ENCODE measurements around the gene NAIF1.
"Not testable (repeated sequence)": the region's sequence is repeated elsewhere in the genome, so short reads cannot be mapped to it uniquely, and the experiment has no call there.

NAIF1 gene

DNA sequence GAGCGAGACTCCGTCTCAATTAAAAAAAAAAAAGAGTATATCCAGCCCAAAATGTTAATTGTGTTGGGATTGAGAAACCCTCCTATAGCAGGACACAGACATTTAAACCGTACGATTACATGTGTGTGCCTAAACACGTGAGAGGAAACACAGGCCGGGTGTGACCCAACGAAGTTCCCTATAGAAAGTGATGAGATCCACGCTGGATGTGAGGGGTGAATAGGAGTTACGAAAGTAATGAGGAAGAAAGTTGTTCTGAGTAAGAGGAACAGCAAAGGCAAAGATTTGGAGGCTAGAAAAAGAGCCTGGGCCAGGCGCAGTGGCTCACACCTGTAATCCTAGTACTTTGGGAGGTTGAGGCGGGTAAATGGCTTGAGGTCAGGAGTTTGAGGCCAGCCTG is 13.6 kb downstream of the NAIF1 start:
- Histone ChIP-seq H3K4me3 (no peak overlapping the region), H3K9ac (peak overlapping the region in 7 of 11 experiments; percentile 16 to 74 (median 59); a peak in 12 of 22 replicates), H3K9me3 (replicated peaks in 1 of 11) (no peaks in the 10 kb centered on the region), H3K4me2 (peak overlapping the region in 7 of 11 experiments; percentile 30 to 93 (median 78); a peak in 15 of 22 replicates), H3K4me1 (peaks cover 25 to 77% (median 59%) of the 10 kb centered on the region in 10 experiments), H3K27ac (peak overlapping the region in 8 of 11 experiments; percentile 30 to 85 (median 72); a peak in 16 of 22 replicates), H3K27me3 (no peaks in the 10 kb centered on the region), H3K36me3 (no peaks in the 10 kb centered on the region), H4K20me1 (no peaks in the 10 kb centered on the region)
- TF ChIP-seq Cebpa-rat (IDR thresholded peaks at IDR 0.05): 0 out of 22 replicates have a peak, but pooled peaks of 1 of the 11 experiments have one; percentile 33

DNA sequence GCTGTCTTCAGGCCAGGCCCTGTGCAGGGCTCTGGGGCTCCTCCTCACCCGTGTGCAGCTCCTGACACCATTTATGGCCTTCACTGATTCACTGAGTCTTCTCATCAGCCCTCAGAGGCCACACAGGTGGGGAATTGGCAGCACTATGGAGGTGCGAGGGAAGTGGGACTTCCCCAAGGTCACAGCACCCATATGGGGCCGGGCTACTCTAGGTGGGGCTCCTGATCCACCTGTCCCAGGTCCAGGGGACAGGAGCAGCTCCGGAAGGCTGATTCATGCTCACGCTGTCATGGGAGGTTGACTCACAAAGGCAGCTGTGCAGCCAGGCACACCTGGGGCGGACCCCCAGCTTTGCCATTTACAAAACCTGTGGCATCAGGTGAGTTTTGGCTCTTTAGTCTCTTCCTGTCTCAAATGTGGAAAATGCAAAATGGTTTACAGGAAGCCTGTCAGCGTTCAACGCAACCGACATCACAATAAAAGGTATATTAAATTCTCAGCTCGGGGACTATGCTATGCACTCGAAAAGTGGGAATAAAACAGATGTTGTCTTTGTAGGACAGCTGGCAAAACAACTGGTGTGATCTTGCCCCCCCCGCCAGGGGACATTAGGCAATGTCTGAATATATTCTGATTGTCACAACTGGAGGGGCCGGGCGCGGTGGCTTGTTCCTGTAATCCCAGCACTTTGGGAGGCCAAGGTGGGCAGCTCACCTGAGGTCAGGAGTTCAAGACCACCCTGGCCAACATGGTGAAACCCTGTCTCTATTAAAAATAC is 15.0 kb downstream of the NAIF1 start:
- Histone ChIP-seq H3K36me3 (no peaks in the 10 kb centered on the region), H3K27ac (peak overlapping the region in 1 of 11 experiments; percentile 18; a peak in 1 of 22 replicates), H3K9me3 (replicated peaks in 1 of 11) (no peaks in the 10 kb centered on the region), H3K27me3 (no peaks in the 10 kb centered on the region), H3K4me2 (peak overlapping the region in 4 of 11 experiments; percentile 73 to 93 (median 86); a peak in 3 of 22 replicates), H3K4me3 (no peak overlapping the region), H3K4me1 (peaks cover 25 to 73% (median 47%) of the 10 kb centered on the region in 10 experiments), H3K9ac (no peak overlapping the region), H4K20me1 (no peaks in the 10 kb centered on the region)
- TF ChIP-seq Cebpa-rat (IDR thresholded peaks at IDR 0.05): no peak

DNA sequence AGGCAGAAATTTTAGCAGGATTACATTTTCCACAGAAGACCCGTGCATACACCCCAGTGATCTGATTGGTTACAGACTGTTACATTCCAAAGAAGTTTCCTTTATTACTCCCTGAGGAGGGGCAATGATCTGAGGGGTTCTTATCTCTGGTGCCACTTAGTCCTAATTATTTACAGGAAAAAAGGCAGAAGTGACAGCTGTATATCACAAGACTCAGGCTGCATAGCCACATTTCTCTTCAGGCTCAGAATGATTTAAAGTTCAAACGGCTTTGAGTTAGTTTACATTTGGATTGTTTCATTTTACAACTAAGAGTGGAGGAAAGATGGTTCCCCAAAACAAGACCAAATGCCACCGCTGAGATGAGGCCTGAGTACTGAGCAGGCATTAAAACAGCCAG is 17.3 kb downstream of the NAIF1 start:
- no peaks in the 10 kb centered on the region for H3K36me3 ChIP-seq
- H3K9me3 ChIP-seq (replicated peaks in 1 of 11): no peaks in the 10 kb centered on the region
- peak overlapping the region in 2 of 11 experiments; percentile 18 to 40; a peak in 3 of 22 replicates for H3K4me2 ChIP-seq
- no peaks in the 10 kb centered on the region for H4K20me1 ChIP-seq
- no peak overlapping the region for H3K9ac ChIP-seq
- H3K4me1 ChIP-seq: peaks cover 7 to 50% (median 24%) of the 10 kb centered on the region in 10 experiments; a peak in 17 of 20 replicates
- H3K4me3 ChIP-seq: no peak overlapping the region
- H3K27me3 ChIP-seq: no peaks in the 10 kb centered on the region
- TF ChIP-seq Cebpa-rat (IDR thresholded peaks at IDR 0.05): no peak
- no peak overlapping the region; a peak in 1 of 22 replicates for H3K27ac ChIP-seq

DNA sequence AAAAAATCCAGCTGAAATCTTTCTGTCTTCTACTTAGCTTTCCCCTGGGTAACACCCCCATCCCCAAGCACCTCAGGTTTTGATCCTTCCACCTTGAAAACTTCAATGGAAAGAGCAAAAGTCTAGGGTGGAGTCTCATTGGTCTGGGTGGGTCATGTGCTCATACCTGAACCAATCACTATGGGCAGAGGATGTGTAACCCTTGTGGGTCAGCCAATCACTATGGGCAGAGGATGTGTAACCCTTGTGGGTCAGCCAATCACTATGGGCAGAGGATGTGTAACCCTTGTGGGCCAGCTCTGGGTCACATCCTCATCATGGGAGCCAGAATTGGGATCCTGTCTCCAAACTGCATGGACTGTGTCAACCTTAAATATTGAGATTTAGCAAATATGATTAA is 18.5 kb downstream of the NAIF1 start:
- no peak overlapping the region for H3K4me2 ChIP-seq
- no peaks in the 10 kb centered on the region for H3K36me3 ChIP-seq
- no peak overlapping the region for H3K27ac ChIP-seq
- no peak overlapping the region for H3K9ac ChIP-seq
- TF ChIP-seq Cebpa-rat (IDR thresholded peaks at IDR 0.05): no peak
- no peaks in the 10 kb centered on the region for H3K9me3 ChIP-seq (replicated peaks in 1 of 11)
- H3K4me1 ChIP-seq: peaks cover 0 to 38% (median 13%) of the 10 kb centered on the region in 10 experiments; a peak in 16 of 20 replicates
- H3K4me3 ChIP-seq: no peak overlapping the region
- H3K27me3 ChIP-seq: no peaks in the 10 kb centered on the region
- no peaks in the 10 kb centered on the region for H4K20me1 ChIP-seq

DNA sequence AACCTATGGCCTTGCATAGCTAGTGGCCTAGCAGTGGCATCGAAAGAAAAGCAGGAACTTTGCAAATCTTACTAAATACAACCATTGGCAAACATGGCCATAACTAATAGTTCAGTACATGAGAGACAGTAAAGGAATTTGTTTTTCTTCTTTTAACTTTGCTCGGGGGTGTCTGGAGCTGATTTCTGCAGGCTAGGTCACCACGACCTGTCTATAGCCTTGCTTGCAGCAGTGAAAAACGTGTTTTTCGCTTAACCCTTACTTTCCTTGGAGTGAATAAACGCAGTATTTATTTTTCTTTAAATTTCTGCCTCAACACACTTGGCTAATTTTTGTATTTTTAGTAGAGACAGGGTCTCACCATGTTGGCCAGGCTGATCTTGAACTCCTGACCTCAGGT is 19.9 kb downstream of the NAIF1 start:
- TF ChIP-seq Cebpa-rat (IDR thresholded peaks at IDR 0.05): no peak
- H3K4me2 ChIP-seq: no peak overlapping the region

DNA sequence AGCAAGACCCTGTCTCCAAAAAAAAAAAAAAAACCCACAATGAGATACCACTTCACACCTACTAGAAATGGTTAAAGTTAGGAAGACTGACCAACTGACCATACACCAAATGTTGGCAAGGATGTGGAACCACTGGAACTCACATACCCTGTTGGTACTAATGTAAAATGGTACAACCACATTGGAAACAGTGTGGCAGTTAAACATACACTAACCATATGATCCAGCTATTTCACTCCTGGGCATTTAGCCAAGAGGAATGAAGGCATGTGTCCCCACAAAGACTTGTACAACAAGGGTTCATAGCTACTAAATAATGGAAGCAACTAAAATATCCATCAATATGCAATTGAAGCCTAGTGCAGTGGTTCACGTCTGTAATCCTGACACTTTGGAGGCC is 21.3 kb downstream of the NAIF1 start:
- H3K4me3 ChIP-seq: no peak overlapping the region
- TF ChIP-seq Cebpa-rat (IDR thresholded peaks at IDR 0.05): no peak
- no peaks in the 10 kb centered on the region for H3K27me3 ChIP-seq
- H3K27ac ChIP-seq: no peak overlapping the region
- no peak overlapping the region for H3K4me2 ChIP-seq
- H3K4me1 ChIP-seq: peaks cover 0 to 18% (median 14%) of the 10 kb centered on the region in 10 experiments; a peak in 16 of 20 replicates
- H3K36me3 ChIP-seq: no peaks in the 10 kb centered on the region
- no peaks in the 10 kb centered on the region for H3K9me3 ChIP-seq (replicated peaks in 1 of 11)
- H4K20me1 ChIP-seq: no peaks in the 10 kb centered on the region
- H3K9ac ChIP-seq: no peak overlapping the region

More for the DNA sequence above, 19.9 kb downstream of the NAIF1 start:
- no peaks in the 10 kb centered on the region for H3K9me3 ChIP-seq (replicated peaks in 1 of 11)
- no peak overlapping the region for H3K27ac ChIP-seq
- H4K20me1 ChIP-seq: no peaks in the 10 kb centered on the region
- no peak overlapping the region for H3K9ac ChIP-seq
- H3K4me1 ChIP-seq: peaks cover 3 to 24% (median 5%) of the 10 kb centered on the region in 10 experiments; a peak in 16 of 20 replicates
- H3K27me3 ChIP-seq: no peaks in the 10 kb centered on the region
- H3K36me3 ChIP-seq: no peaks in the 10 kb centered on the region
- H3K4me3 ChIP-seq: no peak overlapping the region

DNA sequence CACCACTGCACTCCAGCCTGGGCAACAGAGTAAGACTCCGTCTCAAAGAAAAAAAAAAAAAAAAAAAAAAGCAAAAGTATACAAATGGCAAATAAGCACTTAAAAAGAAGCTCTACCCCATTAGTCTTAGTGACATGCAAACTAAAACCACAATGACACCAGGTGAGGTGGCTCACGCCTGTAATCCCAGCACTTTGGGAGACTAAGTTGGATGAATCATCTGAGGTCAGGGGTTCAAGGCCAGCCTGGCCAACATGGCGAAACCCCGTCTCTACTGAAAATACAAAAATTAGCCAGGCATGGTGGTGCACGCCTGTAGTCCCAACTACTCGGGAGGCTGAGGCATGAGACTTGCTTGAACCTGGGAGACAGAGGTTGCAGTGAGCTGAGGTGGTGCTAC is 21.7 kb downstream of the NAIF1 start:
- not testable (repeated sequence) for H3K27me3 ChIP-seq; H3K9me3 ChIP-seq (replicated peaks in 1 of 11); H3K4me2 ChIP-seq; H3K4me3 ChIP-seq; H3K9ac ChIP-seq; H4K20me1 ChIP-seq; H3K27ac ChIP-seq; H3K36me3 ChIP-seq
- H3K4me1 ChIP-seq: peaks cover 0 to 18% (median 12%) of the 10 kb centered on the region in 10 experiments; a peak in 16 of 20 replicates

DNA sequence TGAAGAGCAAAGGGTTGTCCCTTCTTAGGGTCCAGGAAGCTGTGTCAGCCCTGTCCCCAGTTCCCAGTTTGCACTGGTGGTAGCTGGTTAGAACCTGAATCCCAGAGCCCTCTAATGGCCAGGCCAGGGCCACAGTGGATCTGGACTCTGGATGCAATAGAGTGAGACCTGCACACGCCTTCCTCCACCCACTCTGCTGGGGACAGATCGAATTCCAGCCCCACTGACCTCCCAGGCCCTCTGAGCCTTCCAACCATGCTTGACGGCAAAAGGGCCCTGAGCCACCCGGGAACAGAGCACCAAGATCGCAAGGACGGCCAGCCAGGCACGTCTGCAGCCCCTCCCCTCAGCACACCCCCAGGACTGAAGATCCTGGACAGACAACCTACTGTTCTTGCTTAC is 23.7 kb downstream of the NAIF1 start:
- Histone ChIP-seq H3K27ac (no peak overlapping the region; a peak in 1 of 22 replicates), H3K4me2 (no peak overlapping the region), H3K9ac (no peak overlapping the region), H4K20me1 (no peaks in the 10 kb centered on the region), H3K4me1 (peaks cover 0 to 18% (median 11%) of the 10 kb centered on the region in 10 experiments; a peak in 14 of 20 replicates), H3K27me3 (no peaks in the 10 kb centered on the region), H3K36me3 (no peaks in the 10 kb centered on the region), H3K9me3 (replicated peaks in 1 of 11) (no peaks in the 10 kb centered on the region), H3K4me3 (no peak overlapping the region)
- TF ChIP-seq Cebpa-rat (IDR thresholded peaks at IDR 0.05): no peak

DNA sequence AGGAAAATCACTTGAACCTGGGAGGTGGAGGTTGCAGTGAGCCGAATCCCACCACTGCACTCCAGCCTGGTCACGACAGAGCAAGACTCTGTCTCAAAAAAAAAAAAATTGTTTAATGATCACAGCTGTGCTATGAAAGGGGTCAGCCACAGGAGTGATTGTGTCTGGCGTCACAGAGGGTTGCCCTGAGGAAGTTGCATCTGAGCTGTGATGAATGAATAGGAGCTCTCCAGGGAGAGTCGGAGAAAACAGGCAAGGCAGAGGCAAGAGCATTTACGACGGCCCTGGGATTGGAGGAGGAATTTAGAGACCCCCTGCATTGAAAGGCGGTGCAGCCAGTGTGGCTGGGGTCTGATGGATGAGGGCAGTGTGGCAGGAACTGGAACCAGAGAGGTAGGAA is 25.1 kb downstream of the NAIF1 start:
- Histone ChIP-seq H3K4me3 (no peak overlapping the region), H3K36me3 (no peaks in the 10 kb centered on the region), H3K9ac (no peak overlapping the region), H3K4me1 (peaks cover 0 to 18% (median 11%) of the 10 kb centered on the region in 10 experiments; a peak in 14 of 20 replicates), H3K27ac (no peak overlapping the region), H4K20me1 (no peaks in the 10 kb centered on the region), H3K27me3 (no peaks in the 10 kb centered on the region), H3K9me3 (replicated peaks in 1 of 11) (no peaks in the 10 kb centered on the region), H3K4me2 (peak overlapping the region in 9 of 11 experiments; percentile 6 to 59 (median 53); a peak in 13 of 22 replicates)
- no peak for TF ChIP-seq Cebpa-rat (IDR thresholded peaks at IDR 0.05)

DNA sequence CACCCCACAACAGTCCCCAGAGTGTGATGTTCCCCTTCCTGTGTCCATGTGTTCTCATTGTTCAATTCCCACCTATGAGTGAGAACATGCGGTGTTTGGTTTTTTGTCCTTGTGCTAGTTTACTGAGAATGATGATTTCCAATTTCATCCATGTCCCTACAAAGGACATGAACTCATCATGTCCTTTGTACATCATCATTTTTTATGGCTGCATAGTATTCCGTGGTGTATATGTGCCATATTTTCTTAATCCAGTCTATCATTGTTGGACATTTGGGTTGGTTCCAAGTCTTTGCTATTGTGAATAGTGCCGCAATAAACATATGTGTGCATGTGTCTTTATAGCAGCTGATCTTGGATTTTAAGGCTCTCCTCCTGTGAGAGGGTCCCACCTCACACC is 26.3 kb downstream of the NAIF1 start:
- H3K4me2 ChIP-seq; H3K36me3 ChIP-seq; H3K27ac ChIP-seq; H4K20me1 ChIP-seq; H3K9ac ChIP-seq; H3K9me3 ChIP-seq (replicated peaks in 1 of 11); H3K4me3 ChIP-seq; H3K27me3 ChIP-seq: not testable (repeated sequence)
- H3K4me1 ChIP-seq: peaks cover 0 to 18% (median 11%) of the 10 kb centered on the region in 10 experiments; a peak in 14 of 20 replicates

DNA sequence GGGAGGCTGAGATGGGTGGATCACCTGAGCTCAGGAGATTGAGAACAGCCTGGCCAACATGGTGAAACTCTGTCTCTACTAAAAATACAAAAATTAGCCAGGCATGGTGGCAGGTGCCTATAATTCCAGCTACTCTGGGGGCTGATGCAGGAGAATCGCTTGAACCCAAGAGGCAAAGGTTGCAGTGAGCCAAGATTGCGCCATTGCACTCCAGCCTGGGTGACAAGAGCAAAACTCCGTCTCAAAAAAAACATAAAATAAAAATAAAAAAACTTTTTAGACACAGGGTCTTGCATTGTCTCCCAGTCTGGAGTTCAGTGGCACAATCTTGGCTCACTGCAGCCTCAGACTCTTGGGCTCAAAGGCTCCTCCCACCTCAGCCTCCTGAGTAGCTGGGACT is 30.6 kb downstream of the NAIF1 start:
- not testable (repeated sequence) for H3K27me3 ChIP-seq; H4K20me1 ChIP-seq; H3K27ac ChIP-seq; H3K4me3 ChIP-seq; H3K9ac ChIP-seq; H3K36me3 ChIP-seq; H3K4me1 ChIP-seq; H3K4me2 ChIP-seq; H3K9me3 ChIP-seq (replicated peaks in 1 of 11)

Measured in BLaER1 treated with 17β-estradiol and CSF1 and Interleukin-3, amounts not matched to agents 10 nM and 100 nM (cell line).